Ishikawa (cell line): Measurements from ENCODE around the gene CPA4.

Source experiments
- CEBPB ChIP-seq: IDR thresholded peaks from 2 replicates; pipeline ENCODE4 v1.6.1; 2012
- EP300 ChIP-seq: IDR thresholded peaks from 2 replicates; pipeline ENCODE4 v1.6.1; 2012; ENCODE audit warnings: borderline replicate concordance
- RAD21 ChIP-seq: IDR thresholded peaks from 2 replicates; pipeline ENCODE4 v1.6.1; 2012; ENCODE audit warnings: low read depth

- no peak for TF ChIP-seq EP300
- no peak for TF ChIP-seq CEBPB
- no peak for TF ChIP-seq RAD21
These were observed 11.9 kb downstream of the CPA4 start for GRCh38 chr7:130304878-130305277.
